GM10266 (cell line): ENCODE results near the gene SCN8A.

ENCODE experiments used
- DNase-seq: peaks from one replicate; pipeline ENCODE4 v3.0.0; 2012; ENCODE audit errors: extremely low spot score
- CTCF ChIP-seq: IDR thresholded peaks from 2 replicates; pipeline ENCODE4 v1.5.1; 2012; ENCODE audit warnings: mild to moderate bottlenecking, low read depth; ENCODE audit not compliant: control insufficient read depth, insufficient read depth; ENCODE audit errors: missing control alignments

Gene SCN8A

GRCh38 chr12:51846271-51846691 is 255.2 kb downstream of the SCN8A start:
- no peak for TF ChIP-seq CTCF
- no peak for DNase-seq

- no peak for TF ChIP-seq CTCF
- peak; percentile 70 for DNase-seq
Observed at GRCh38 chr12:51846911-51847642, 256.0 kb downstream of the SCN8A start.

- TF ChIP-seq CTCF, result no peak
- peak; percentile 54 for DNase-seq
Observed at GRCh38 chr12:51847643-51848325, 256.8 kb downstream of the SCN8A start.

- no peak for TF ChIP-seq CTCF
- DNase-seq, result no peak
Observed at GRCh38 chr12:51848326-51848727, 257.3 kb downstream of the SCN8A start, which contains the start of gene FIGNL2. Gene FIGNL2 (minus strand): TSS chr12:51848718. CDS start chr12:51822413, 26,305 bp downstream.

- TF ChIP-seq CTCF, result no peak
- no peak for DNase-seq
Observed at GRCh38 chr12:51848841-51849735, 258.1 kb downstream of the SCN8A start.

GRCh38 chr12:51850081-51850964 is 259.3 kb downstream of the SCN8A start:
- no peak for DNase-seq

More at GRCh38 chr12:51850081-51850964, 259.3 kb downstream of the SCN8A start:
- TF ChIP-seq CTCF, result no peak
